ENCODE data around the gene PACRG.

DNA sequence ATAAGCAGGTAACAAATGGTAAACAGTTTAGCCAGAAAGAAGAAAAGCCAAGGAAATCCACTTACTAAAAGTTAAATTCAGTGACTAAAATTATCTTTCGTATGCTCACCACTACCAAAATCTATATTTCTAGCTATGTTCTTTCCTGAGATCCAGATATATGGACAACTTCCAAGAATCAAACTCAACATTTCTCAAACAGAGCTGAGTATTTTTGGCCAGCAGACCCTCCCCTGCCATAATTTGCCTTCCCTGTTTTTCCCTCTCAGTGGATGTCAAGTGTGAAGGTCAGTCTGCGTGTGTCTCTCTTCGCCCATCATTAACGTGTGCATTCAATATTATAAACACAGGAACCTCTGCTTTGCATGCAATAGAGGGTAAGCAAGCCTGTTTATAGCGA is 42.2 kb upstream of the PACRG start:
- TF ChIP-seq, protein P1, sequence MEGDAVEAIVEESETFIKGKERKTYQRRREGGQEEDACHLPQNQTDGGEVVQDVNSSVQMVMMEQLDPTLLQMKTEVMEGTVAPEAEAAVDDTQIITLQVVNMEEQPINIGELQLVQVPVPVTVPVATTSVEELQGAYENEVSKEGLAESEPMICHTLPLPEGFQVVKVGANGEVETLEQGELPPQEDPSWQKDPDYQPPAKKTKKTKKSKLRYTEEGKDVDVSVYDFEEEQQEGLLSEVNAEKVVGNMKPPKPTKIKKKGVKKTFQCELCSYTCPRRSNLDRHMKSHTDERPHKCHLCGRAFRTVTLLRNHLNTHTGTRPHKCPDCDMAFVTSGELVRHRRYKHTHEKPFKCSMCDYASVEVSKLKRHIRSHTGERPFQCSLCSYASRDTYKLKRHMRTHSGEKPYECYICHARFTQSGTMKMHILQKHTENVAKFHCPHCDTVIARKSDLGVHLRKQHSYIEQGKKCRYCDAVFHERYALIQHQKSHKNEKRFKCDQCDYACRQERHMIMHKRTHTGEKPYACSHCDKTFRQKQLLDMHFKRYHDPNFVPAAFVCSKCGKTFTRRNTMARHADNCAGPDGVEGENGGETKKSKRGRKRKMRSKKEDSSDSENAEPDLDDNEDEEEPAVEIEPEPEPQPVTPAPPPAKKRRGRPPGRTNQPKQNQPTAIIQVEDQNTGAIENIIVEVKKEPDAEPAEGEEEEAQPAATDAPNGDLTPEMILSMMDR (conservative IDR thresholded peaks at IDR 0.05; ENCODE audit: low read length) = no peak
- TF ChIP-seq EZH2phosphoT487 (IDR thresholded peaks at IDR 0.05; ENCODE audit: borderline replicate concordance, low read depth, low read length) = no peak

Measured in OCI-LY7 (cell line).